Middle frontal gyrus (tissue), 1 donor: ENCODE measurements around the gene DMGDH.

Experiments
- DNase-seq: peaks from one replicate; pipeline ENCODE4 v3.0.0-alpha.2; 2015; ENCODE audit warnings: low spot score; ENCODE audit errors: extremely low spot score

The DMGDH gene

GRCh38 chr5:78974601-78975000 is 94.9 kb downstream of the DMGDH start:
- DNase-seq: no peak

GRCh38 chr5:78974011-78974410 is 95.5 kb downstream of the DMGDH start:
- peak; percentile 24 for DNase-seq

- DNase-seq: no peak
These were observed 96.6 kb downstream of the DMGDH start for GRCh38 chr5:78972654-78973428.

- DNase-seq: no peak
These were observed 97.5 kb downstream of the DMGDH start for GRCh38 chr5:78971998-78972397.

- DNase-seq: no peak
These were observed 100.7 kb downstream of the DMGDH start for GRCh38 chr5:78968781-78969180.

GRCh38 chr5:78964889-78965288 is 104.6 kb downstream of the DMGDH start:
- peak; percentile 65 for DNase-seq

- no peak for DNase-seq
These were observed 107.7 kb downstream of the DMGDH start for GRCh38 chr5:78961743-78962142.

GRCh38 chr5:78959767-78960166 is 109.7 kb downstream of the DMGDH start:
- DNase-seq: no peak

GRCh38 chr5:78958672-78959445 is 110.6 kb downstream of the DMGDH start:
- DNase-seq: no peak

GRCh38 chr5:78956901-78957300 is 112.6 kb downstream of the DMGDH start:
- DNase-seq: no peak

- DNase-seq: no peak
These were observed 116.2 kb downstream of the DMGDH start for GRCh38 chr5:78953092-78953800.
